Smooth muscle cell (in vitro differentiated cells): ENCODE measurements around the gene HIC1. TPM values are rescaled to one million over a fixed set of nuclear protein-coding genes. Genes with fewer than 3 reads are reported as not detected.

Experiments used
- DNase-seq: peaks from one replicate; lab custom pipeline; 2025; ENCODE audit not compliant: unreplicated experiment; lab: John Stamatoyannopoulos, UW
- H2AFZ ChIP-seq: fragments of 200-600 bp; sonication (generic); 2 replicates; pipeline ENCODE4 v1.6.0; 2016; ENCODE audit warnings: antibody characterized with exemption, low read depth, mild to moderate bottlenecking
- H3F3A ChIP-seq: fragments of 200-600 bp; sonication (generic); 2 replicates; pipeline ENCODE4 v1.6.0; 2017; ENCODE audit warnings: antibody characterized with exemption, low read depth
- H3K27ac ChIP-seq: fragments of 200-600 bp; sonication (generic); 2 replicates; pipeline ENCODE4 v1.5.1; 2016; ENCODE audit warnings: low read depth, mild to moderate bottlenecking
- H3K27me3 ChIP-seq: fragments of 200-600 bp; sonication (generic); 2 replicates; pipeline ENCODE4 v1.6.1; 2016; ENCODE audit warnings: low read depth, mild to moderate bottlenecking
- H3K36me3 ChIP-seq: fragments of 200-600 bp; sonication (generic); 2 replicates; pipeline ENCODE4 v1.5.1; 2016; ENCODE audit warnings: low read depth
- H3K4me1 ChIP-seq: fragments of 200-600 bp; sonication (generic); 2 replicates; pipeline ENCODE4 v1.5.1; 2016; ENCODE audit warnings: low read depth
- H3K4me2 ChIP-seq: fragments of 200-600 bp; sonication (generic); 2 replicates; pipeline ENCODE4 v1.6.0; 2016; ENCODE audit warnings: mild to moderate bottlenecking
- H3K4me3 ChIP-seq: fragments of 200-600 bp; sonication (generic); 2 replicates; pipeline ENCODE4 v1.5.1; 2016; ENCODE audit warnings: mild to moderate bottlenecking
- H3K79me2 ChIP-seq: fragments of 200-600 bp; sonication (generic); 2 replicates; pipeline ENCODE4 v1.6.0; 2016; ENCODE audit warnings: low read depth, mild to moderate bottlenecking
- H3K9ac ChIP-seq: fragments of 200-600 bp; sonication (generic); 2 replicates; pipeline ENCODE4 v1.6.0; 2016; ENCODE audit warnings: low read depth
- H3K9me3 ChIP-seq: fragments of 200-600 bp; sonication (generic); replicated peaks from 2 replicates; pipeline ENCODE4 v1.5.1; 2016; ENCODE audit warnings: low read depth
- H4K20me1 ChIP-seq: fragments of 200-600 bp; sonication (generic); 2 replicates; pipeline ENCODE4 v1.6.0; 2016; ENCODE audit warnings: low read depth
- CTCF ChIP-seq: fragments of 200-600 bp; sonication (generic); IDR thresholded peaks from 2 replicates; pipeline ENCODE4 v1.5.1; 2017; ENCODE audit warnings: borderline replicate concordance, mild to moderate bottlenecking, antibody characterized with exemption; ENCODE audit not compliant: insufficient read depth, poor library complexity, severe bottlenecking
- WGBS: methylation state at CpG from one replicate; pipeline ENCODE4 v1.1.7; 2016; ENCODE audit warnings: low lambda C conversion rate; 5-methylcytosine and 5-hydroxymethylcytosine counted together
- polyA plus RNA-seq: library from polyadenylated mRNA; unstranded; fragments of >200 nt; fragmentation: Nextera tagmentation; extraction: Ambion mirVana; gene quantifications from 2 replicates; pipeline ENCODE4 v1.2.1, GENCODE V29; 2016
- total RNA-seq: library from RNA; depleted of rRNA; stranded (reverse); fragments of >200 nt; gene quantifications from 2 replicates; pipeline ENCODE4 v1.2.3, GENCODE V29; 2014

Gene HIC1
- total and polyA plus RNA-seq, 2 experiments from 2014 or later, result 2.9 to 5.2 TPM

- H4K20me1 ChIP-seq, result peaks cover 5% of the 10 kb centered on the region
- H3K9ac ChIP-seq, result peak overlapping the region; percentile 54
- no peaks in the 10 kb centered on the region for H3K36me3 ChIP-seq
- H2AFZ ChIP-seq, result no peak overlapping the region
- 6% methylated on average over 31 of the region's 88 CpGs for WGBS
- no peak overlapping the region for H3K27ac ChIP-seq
- H3K79me2 ChIP-seq, result no peaks in the 10 kb centered on the region
- peak overlapping the region; percentile 62 for H3K4me3 ChIP-seq
- TF ChIP-seq CTCF, result no peak
- H3K4me1 ChIP-seq, result peaks cover 17% of the 10 kb centered on the region
- H3K27me3 ChIP-seq, result peaks cover 16% of the 10 kb centered on the region
- peaks cover 6% of the 10 kb centered on the region for H3F3A ChIP-seq
- no peaks in the 10 kb centered on the region for H3K9me3 ChIP-seq
- H3K4me2 ChIP-seq, result peak overlapping the region; percentile 92
- DNase-seq, result peak; percentile 71
Observed at GRCh38 chr17:2050300-2051060, 4.4 kb upstream of the HIC1 start.

- Histone ChIP-seq H3K27me3 (peaks cover 19% of the 10 kb centered on the region), H3K4me3 (peak overlapping the region; percentile 62), H3K79me2 (no peaks in the 10 kb centered on the region), H2AFZ (no peak overlapping the region), H3K36me3 (no peaks in the 10 kb centered on the region), H4K20me1 (peaks cover 8% of the 10 kb centered on the region), H3K9ac (peak overlapping the region; percentile 54), H3F3A (peaks cover 6% of the 10 kb centered on the region), H3K4me1 (peaks cover 20% of the 10 kb centered on the region), H3K27ac (no peak overlapping the region), H3K4me2 (peak overlapping the region; percentile 92), H3K9me3 (no peaks in the 10 kb centered on the region)
- 14% methylated on average over 62 of the region's 81 CpGs for WGBS
- TF ChIP-seq CTCF, result no peak
- DNase-seq, result no peak
Observed at GRCh38 chr17:2051061-2051932, 3.6 kb upstream of the HIC1 start.

GRCh38 chr17:2051933-2052559 lies 2.9 kb upstream of the HIC1 start:
- Histone ChIP-seq H3K27ac (no peak overlapping the region), H3F3A (peaks cover 6% of the 10 kb centered on the region), H3K4me3 (no peak overlapping the region), H3K79me2 (no peaks in the 10 kb centered on the region), H2AFZ (no peak overlapping the region), H3K9ac (no peak overlapping the region), H3K9me3 (no peaks in the 10 kb centered on the region), H3K36me3 (no peaks in the 10 kb centered on the region), H3K27me3 (peaks cover 24% of the 10 kb centered on the region), H3K4me1 (peaks cover 24% of the 10 kb centered on the region), H4K20me1 (peaks cover 13% of the 10 kb centered on the region), H3K4me2 (no peak overlapping the region)
- 60% methylated on average over 14 of the region's 14 CpGs for WGBS
- no peak for TF ChIP-seq CTCF
- DNase-seq, result no peak
